ENCODE results near the gene DYRK1B. TPM values are rescaled to one million over a fixed set of nuclear protein-coding genes. Genes with fewer than 3 reads are reported as not detected.
"Not testable (repeated sequence)": the region's sequence is repeated elsewhere in the genome, so short reads cannot be mapped to it uniquely, and the experiment has no call there.

DYRK1B gene
- total RNA-seq, 2 experiments from 2014 or later, result 4.8 to 6.9 TPM

GRCh38 chr19:39808688-39809087, 25.3 kb downstream of the DYRK1B start:
- ATAC-seq; H3K9me3 Mint-ChIP-seq (ENCODE audit: low read depth); POLR2A ChIA-PET; DNase-seq; H3K4me3 Mint-ChIP-seq; H3K36me3 Mint-ChIP-seq (ENCODE audit: low read depth); H3K27ac Mint-ChIP-seq; H3K4me1 Mint-ChIP-seq; H3K27me3 Mint-ChIP-seq; intact Hi-C loops (cut with DNase I, micrococcal nuclease): not testable (repeated sequence)
- CTCF ChIA-PET, result interaction anchor here (0.5 to 1.4 kb wide), 3 partner anchors 14 to 47 kb away, joined by 3 to 6 read pairs (median 3); no protein-coding TSS in a partner anchor

GRCh38 chr19:39807846-39808364, 26.1 kb downstream of the DYRK1B start:
- DNase-seq (no peak), ATAC-seq (no peak)
- H3K27me3 Mint-ChIP-seq, result peaks cover 5% of the 10 kb centered on the region
- ChIA-PET CTCF (interaction anchor here (0.5 to 1.5 kb wide), 3 partner anchors 15 to 55 kb away, joined by 3 to 5 read pairs (median 3); no protein-coding TSS in a partner anchor), POLR2A (no interaction called here)
- no peak overlapping the region for H3K27ac Mint-ChIP-seq
- intact Hi-C loops (cut with DNase I, micrococcal nuclease), result no loop called here
- no peaks in the 10 kb centered on the region for H3K9me3 Mint-ChIP-seq (ENCODE audit: low read depth)
- H3K4me1 Mint-ChIP-seq, result no peaks in the 10 kb centered on the region
- H3K36me3 Mint-ChIP-seq (ENCODE audit: low read depth), result no peaks in the 10 kb centered on the region
- H3K4me3 Mint-ChIP-seq, result no peak overlapping the region

GRCh38 chr19:39805104-39805503, 28.9 kb downstream of the DYRK1B start:
- POLR2A ChIA-PET, result no interaction called here
- Mint-ChIP-seq H3K27me3 (peaks cover 9% of the 10 kb centered on the region), H3K36me3 (ENCODE audit: low read depth) (no peaks in the 10 kb centered on the region), H3K9me3 (ENCODE audit: low read depth) (no peaks in the 10 kb centered on the region), H3K4me3 (no peak overlapping the region), H3K27ac (no peak overlapping the region), H3K4me1 (no peaks in the 10 kb centered on the region)
- intact Hi-C loops (cut with DNase I, micrococcal nuclease), result no loop called here
- CTCF ChIA-PET, result interaction anchor here (0.5 to 1.7 kb wide), 3 partner anchors 8 to 214 kb away, joined by 3 to 8 read pairs (median 3); no protein-coding TSS in a partner anchor
- ATAC-seq, result no peak
- DNase-seq, result no peak

GRCh38 chr19:39802958-39803357, 31.0 kb downstream of the DYRK1B start:
- H3K4me3 Mint-ChIP-seq, result no peak overlapping the region
- no peaks in the 10 kb centered on the region for H3K4me1 Mint-ChIP-seq
- no peaks in the 10 kb centered on the region for H3K36me3 Mint-ChIP-seq (ENCODE audit: low read depth)
- ChIA-PET CTCF (interaction anchor here (0.6 to 1.7 kb wide), 4 partner anchors 11 to 916 kb away, joined by 3 to 7 read pairs (median 5); no protein-coding TSS in a partner anchor), POLR2A (no interaction called here)
- H3K9me3 Mint-ChIP-seq (ENCODE audit: low read depth), result no peaks in the 10 kb centered on the region
- DNase-seq (no peak), ATAC-seq (no peak)
- no peak overlapping the region for H3K27ac Mint-ChIP-seq
- H3K27me3 Mint-ChIP-seq, result peaks cover 9% of the 10 kb centered on the region
- intact Hi-C loops (cut with DNase I, micrococcal nuclease), result no loop called here

- intact Hi-C loops (cut with DNase I, micrococcal nuclease), result no loop called here
- no peak overlapping the region for H3K27ac Mint-ChIP-seq
- no peaks in the 10 kb centered on the region for H3K4me1 Mint-ChIP-seq
- DNase-seq (no peak), ATAC-seq (no peak)
- H3K36me3 Mint-ChIP-seq (ENCODE audit: low read depth), result no peaks in the 10 kb centered on the region
- ChIA-PET POLR2A (no interaction called here), CTCF (interaction anchor here (1.3 kb wide), 1 partner anchor 9 kb away, joined by 3 read pairs; no protein-coding TSS in a partner anchor)
- no peaks in the 10 kb centered on the region for H3K9me3 Mint-ChIP-seq (ENCODE audit: low read depth)
- no peak overlapping the region for H3K4me3 Mint-ChIP-seq
- H3K27me3 Mint-ChIP-seq, result peaks cover 5% of the 10 kb centered on the region
Observed at GRCh38 chr19:39797083-39797482, 36.9 kb downstream of the DYRK1B start.

- Mint-ChIP-seq H3K27me3 (peaks cover 5% of the 10 kb centered on the region), H3K4me3 (no peak overlapping the region), H3K27ac (no peak overlapping the region), H3K36me3 (ENCODE audit: low read depth) (no peaks in the 10 kb centered on the region), H3K4me1 (no peaks in the 10 kb centered on the region), H3K9me3 (ENCODE audit: low read depth) (no peaks in the 10 kb centered on the region)
- ChIA-PET POLR2A (no interaction called here), CTCF (interaction anchor here (0.5 to 1.5 kb wide), 6 partner anchors 10 to 369 kb away, joined by 3 to 7 read pairs (median 3); no protein-coding TSS in a partner anchor)
- ATAC-seq, result no peak
- intact Hi-C loops (cut with DNase I, micrococcal nuclease), result no loop called here
- no peak for DNase-seq
Observed at GRCh38 chr19:39796000-39796498, 37.9 kb downstream of the DYRK1B start.

GRCh38 chr19:39795001-39795400, 39.0 kb downstream of the DYRK1B start:
- ATAC-seq, result no peak
- H3K36me3 Mint-ChIP-seq (ENCODE audit: low read depth), result no peaks in the 10 kb centered on the region
- intact Hi-C loops (cut with DNase I, micrococcal nuclease), result no loop called here
- ChIA-PET POLR2A (no interaction called here), CTCF (interaction anchor here (1.1 to 4.7 kb wide), 2 partner anchors 12 to 49 kb away, joined by 3 to 77 read pairs; partner anchors contain the start of gene FBL)
- no peaks in the 10 kb centered on the region for H3K4me1 Mint-ChIP-seq
- H3K4me3 Mint-ChIP-seq, result no peak overlapping the region
- peaks cover 5% of the 10 kb centered on the region for H3K27me3 Mint-ChIP-seq
- no peaks in the 10 kb centered on the region for H3K9me3 Mint-ChIP-seq (ENCODE audit: low read depth)
- no peak overlapping the region for H3K27ac Mint-ChIP-seq
- DNase-seq, result no peak

GRCh38 chr19:39792999-39793546, 40.9 kb downstream of the DYRK1B start:
- intact Hi-C loops (cut with DNase I, micrococcal nuclease), result loop anchor here (1.0 to 2.0 kb wide), 6 partner anchors 31 to 429 kb away; partner anchors contain the start of genes FBL (in 1 of the 2) and PSMC4 (in 1 of the 2)
- ATAC-seq (peak; percentile 97), DNase-seq (peak; percentile 87)
- Mint-ChIP-seq H3K4me3 (peak overlapping the region; percentile 68), H3K27ac (no peak overlapping the region), H3K9me3 (ENCODE audit: low read depth) (peaks cover 6% of the 10 kb centered on the region), H3K36me3 (ENCODE audit: low read depth) (no peaks in the 10 kb centered on the region), H3K4me1 (no peaks in the 10 kb centered on the region), H3K27me3 (peaks cover 5% of the 10 kb centered on the region)
- CTCF ChIA-PET, result interaction anchor here (0.6 to 4.7 kb wide), 33 partner anchors 9 to 283 kb away, joined by 3 to 77 read pairs (median 5); partner anchors contain the start of genes DYRK1B, FBL and PSMC4
- POLR2A ChIA-PET, result no interaction called here

GRCh38 chr19:39788244-39788643, 45.7 kb downstream of the DYRK1B start:
- Mint-ChIP-seq H3K27me3 (peaks cover 20% of the 10 kb centered on the region), H3K4me3 (no peak overlapping the region), H3K9me3 (ENCODE audit: low read depth) (peaks cover 12% of the 10 kb centered on the region), H3K27ac (no peak overlapping the region), H3K4me1 (no peaks in the 10 kb centered on the region), H3K36me3 (ENCODE audit: low read depth) (no peaks in the 10 kb centered on the region)
- DNase-seq (no peak), ATAC-seq (no peak)
- intact Hi-C loops (cut with DNase I, micrococcal nuclease), result no loop called here
- ChIA-PET CTCF (interaction anchor here (0.8 to 1.5 kb wide), 2 partner anchors 21 to 55 kb away, joined by 3 to 6 read pairs; no protein-coding TSS in a partner anchor), POLR2A (no interaction called here)

GRCh38 chr19:39780894-39781293, 53.1 kb downstream of the DYRK1B start:
- ChIA-PET POLR2A (no interaction called here), CTCF (interaction anchor here (1.0 to 1.6 kb wide), 2 partner anchors 12 kb away, joined by 3 to 12 read pairs; no protein-coding TSS in a partner anchor)
- DNase-seq (no peak), ATAC-seq (no peak)
- H3K27ac Mint-ChIP-seq, result no peak overlapping the region
- no peaks in the 10 kb centered on the region for H3K4me1 Mint-ChIP-seq
- H3K27me3 Mint-ChIP-seq, result peaks cover 31% of the 10 kb centered on the region
- intact Hi-C loops (cut with DNase I, micrococcal nuclease), result no loop called here
- H3K4me3 Mint-ChIP-seq, result no peak overlapping the region
- no peaks in the 10 kb centered on the region for H3K36me3 Mint-ChIP-seq (ENCODE audit: low read depth)
- H3K9me3 Mint-ChIP-seq (ENCODE audit: low read depth), result no peaks in the 10 kb centered on the region

GRCh38 chr19:39778763-39779162, 55.2 kb downstream of the DYRK1B start, which contains the start of gene LEUTX:
LEUTX (plus strand) TSS chr19:39778854; CDS start chr19:39778921, 67 bp downstream.
- peak; percentile 44 for DNase-seq

More at GRCh38 chr19:39778763-39779162, 55.2 kb downstream of the DYRK1B start, which contains the start of gene LEUTX:
- Mint-ChIP-seq H3K4me3 (no peak within 1 kb of the TSS), H3K27me3 (peaks cover 22% of the 10 kb centered on the region), H3K4me1 (no peaks in the 10 kb centered on the region), H3K9me3 (ENCODE audit: low read depth) (no peaks in the 10 kb centered on the region), H3K36me3 (ENCODE audit: low read depth) (no peaks in the 10 kb centered on the region), H3K27ac (no peak within 1 kb of the TSS)
- CTCF ChIA-PET, result interaction anchor here (0.5 to 0.6 kb wide), 2 partner anchors 65 to 88 kb away, joined by 3 read pairs; no protein-coding TSS in a partner anchor
- peak; percentile 78 for ATAC-seq
- POLR2A ChIA-PET, result no interaction called here
- intact Hi-C loops (cut with DNase I, micrococcal nuclease), result no loop called here

Data from activated CD4-positive, alpha-beta T cell treated with anti-CD3 and anti-CD28 coated beads for 36 hours (primary cell).